H7 (cell line): ENCODE results near the gene CYTH2. TPM values are rescaled to one million over a fixed set of nuclear protein-coding genes. Genes with fewer than 3 reads are reported as not detected.
A peak's percentile ranks its signal among the peaks of the same experiment; 100 is the strongest.
"Not testable (repeated sequence)": the region's sequence is repeated elsewhere in the genome, so short reads cannot be mapped to it uniquely, and the experiment has no call there.

Experiments used
- DNase-seq: peaks from one replicate; pipeline ENCODE4 v3.0.0; 2012
- H3K27me3 ChIP-seq: 2 replicates; pipeline ENCODE4 v1.6.0; 2011; ENCODE audit warnings: mild to moderate bottlenecking, low read length; ENCODE audit not compliant: control insufficient read depth, insufficient read depth
- H3K36me3 ChIP-seq: replicated peaks from 2 replicates; pipeline ENCODE4 v1.5.1; 2011; ENCODE audit warnings: low read length; ENCODE audit not compliant: control insufficient read depth, insufficient read depth
- H3K4me3 ChIP-seq: 2 replicates; pipeline ENCODE4 v1.5.1; 2011; ENCODE audit warnings: low read depth, mild to moderate bottlenecking, control low read depth, low read length, moderate library complexity; ENCODE audit not compliant: insufficient read depth
- total RNA-seq: library from RNA; depleted of rRNA; stranded (reverse); fragments of >200 nt; shearing (Covaris generic); gene quantifications from 2 replicates; pipeline ENCODE4 v1.2.3, GENCODE V29; 2014

Gene CYTH2
- total RNA-seq, 1 experiment from 2014 or later: 51.3 TPM

GRCh38 chr19:48478339-48479256 lies 9.4 kb downstream of the CYTH2 start:
- no peaks in the 10 kb centered on the region for H3K27me3 ChIP-seq
- H3K36me3 ChIP-seq: peaks cover 37% of the 10 kb centered on the region
- no peak for DNase-seq
- H3K4me3 ChIP-seq: no peak overlapping the region

- DNase-seq: no peak
- no peaks in the 10 kb centered on the region for H3K27me3 ChIP-seq
- H3K36me3 ChIP-seq: peaks cover 28% of the 10 kb centered on the region
- no peak overlapping the region for H3K4me3 ChIP-seq
These were observed 10.5 kb downstream of the CYTH2 start for GRCh38 chr19:48479686-48480085.

- Histone ChIP-seq H3K4me3 (peak overlapping the region; percentile 21; the same call in 1 of the 2 replicates), H3K36me3 (peaks cover 23% of the 10 kb centered on the region), H3K27me3 (no peaks in the 10 kb centered on the region)
- peak; percentile 69 for DNase-seq
These were observed 11.0 kb downstream of the CYTH2 start for GRCh38 chr19:48480183-48480557.

- H3K4me3 ChIP-seq: peak overlapping the region; percentile 21; the same call in 1 of the 2 replicates
- peak; percentile 69 for DNase-seq
- peaks cover 16% of the 10 kb centered on the region for H3K36me3 ChIP-seq
- H3K27me3 ChIP-seq: no peaks in the 10 kb centered on the region
These were observed 11.7 kb downstream of the CYTH2 start for GRCh38 chr19:48480558-48481500.

- no peak overlapping the region for H3K4me3 ChIP-seq
- DNase-seq: no peak
- H3K36me3 ChIP-seq: peaks cover 9% of the 10 kb centered on the region
- no peaks in the 10 kb centered on the region for H3K27me3 ChIP-seq
These were observed 12.9 kb downstream of the CYTH2 start for GRCh38 chr19:48481846-48482639.

- DNase-seq: no peak
- peaks cover 4% of the 10 kb centered on the region for H3K36me3 ChIP-seq
- no peaks in the 10 kb centered on the region; the same call in 1 of the 2 replicates for H3K27me3 ChIP-seq
- no peak overlapping the region for H3K4me3 ChIP-seq
These were observed 14.1 kb downstream of the CYTH2 start for GRCh38 chr19:48483301-48483700.

GRCh38 chr19:48484247-48484893 lies 15.2 kb downstream of the CYTH2 start:
- peaks cover 4% of the 10 kb centered on the region for H3K36me3 ChIP-seq
- no peaks in the 10 kb centered on the region; the same call in 1 of the 2 replicates for H3K27me3 ChIP-seq
- peak; percentile 54 for DNase-seq

GRCh38 chr19:48484931-48485612 lies 15.9 kb downstream of the CYTH2 start:
- Histone ChIP-seq H3K4me3 (no peak overlapping the region), H3K36me3 (peaks cover 2% of the 10 kb centered on the region), H3K27me3 (peaks cover 4% of the 10 kb centered on the region)
- peak; percentile 76 for DNase-seq

More at GRCh38 chr19:48484247-48484893, 15.2 kb downstream of the CYTH2 start:
- no peak overlapping the region for H3K4me3 ChIP-seq

GRCh38 chr19:48486706-48487105 lies 17.5 kb downstream of the CYTH2 start:
- H3K36me3 ChIP-seq, H3K4me3 ChIP-seq, DNase-seq: not testable (repeated sequence)
- peaks cover 13% of the 10 kb centered on the region for H3K27me3 ChIP-seq

- Histone ChIP-seq H3K36me3 (no peaks in the 10 kb centered on the region; the same call in 1 of the 2 replicates), H3K27me3 (peaks cover 13% of the 10 kb centered on the region), H3K4me3 (no peak overlapping the region)
- DNase-seq: peak; percentile 35
These were observed 18.4 kb downstream of the CYTH2 start for GRCh38 chr19:48487544-48487943.

GRCh38 chr19:48487948-48488347 lies 18.8 kb downstream of the CYTH2 start:
- Histone ChIP-seq H3K36me3 (no peaks in the 10 kb centered on the region; the same call in 1 of the 2 replicates), H3K4me3 (no peak overlapping the region), H3K27me3 (peaks cover 13% of the 10 kb centered on the region)
- no peak for DNase-seq

GRCh38 chr19:48488478-48488877 lies 19.3 kb downstream of the CYTH2 start:
- H3K36me3 ChIP-seq, H3K4me3 ChIP-seq, DNase-seq: not testable (repeated sequence)
- H3K27me3 ChIP-seq: peaks cover 13% of the 10 kb centered on the region

GRCh38 chr19:48489608-48490216 lies 20.5 kb downstream of the CYTH2 start:
- DNase-seq: peak; percentile 96
- Histone ChIP-seq H3K4me3 (no peak overlapping the region), H3K36me3 (no peaks in the 10 kb centered on the region; the same call in 1 of the 2 replicates), H3K27me3 (peaks cover 20% of the 10 kb centered on the region)
